ENCODE results near the gene ZDHHC19.

Gene ZDHHC19

DNA sequence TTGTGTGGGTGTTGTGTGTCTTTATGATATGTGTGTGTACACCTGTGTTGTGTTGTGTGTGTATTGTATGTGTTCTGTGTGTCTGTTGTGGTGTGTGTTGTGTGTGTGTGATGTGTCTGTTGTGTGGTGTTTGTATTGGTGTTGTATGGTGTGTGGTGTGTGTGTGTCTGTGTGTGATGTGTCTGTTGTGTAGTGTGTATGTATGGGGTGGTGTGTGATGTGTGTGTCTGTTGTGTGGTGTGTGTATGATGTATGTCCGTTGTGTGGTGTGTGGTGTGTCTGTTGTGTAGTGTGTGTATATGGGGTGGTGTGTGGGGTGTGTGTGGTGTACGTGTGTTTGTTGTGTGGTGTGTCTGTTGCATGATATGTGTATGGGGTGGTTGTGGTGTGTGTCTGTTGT lies 46.6 kb downstream of the ZDHHC19 start (continued):
- TF ChIP-seq, protein P1, sequence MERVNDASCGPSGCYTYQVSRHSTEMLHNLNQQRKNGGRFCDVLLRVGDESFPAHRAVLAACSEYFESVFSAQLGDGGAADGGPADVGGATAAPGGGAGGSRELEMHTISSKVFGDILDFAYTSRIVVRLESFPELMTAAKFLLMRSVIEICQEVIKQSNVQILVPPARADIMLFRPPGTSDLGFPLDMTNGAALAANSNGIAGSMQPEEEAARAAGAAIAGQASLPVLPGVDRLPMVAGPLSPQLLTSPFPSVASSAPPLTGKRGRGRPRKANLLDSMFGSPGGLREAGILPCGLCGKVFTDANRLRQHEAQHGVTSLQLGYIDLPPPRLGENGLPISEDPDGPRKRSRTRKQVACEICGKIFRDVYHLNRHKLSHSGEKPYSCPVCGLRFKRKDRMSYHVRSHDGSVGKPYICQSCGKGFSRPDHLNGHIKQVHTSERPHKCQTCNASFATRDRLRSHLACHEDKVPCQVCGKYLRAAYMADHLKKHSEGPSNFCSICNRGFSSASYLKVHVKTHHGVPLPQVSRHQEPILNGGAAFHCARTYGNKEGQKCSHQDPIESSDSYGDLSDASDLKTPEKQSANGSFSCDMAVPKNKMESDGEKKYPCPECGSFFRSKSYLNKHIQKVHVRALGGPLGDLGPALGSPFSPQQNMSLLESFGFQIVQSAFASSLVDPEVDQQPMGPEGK (tag by site-specific recombination; IDR thresholded peaks at IDR 0.05) = no peak
- TF ChIP-seq ZNF677 (tag by site-specific recombination; IDR thresholded peaks at IDR 0.05) (no peak), ZNF175 (tag by site-specific recombination; IDR thresholded peaks at IDR 0.05) (no peak), OSR2 (tag by site-specific recombination; IDR thresholded peaks at IDR 0.05) (no peak), ZNF624 (tag by site-specific recombination; IDR thresholded peaks at IDR 0.05) (no peak), ZNF785 (tag by site-specific recombination; IDR thresholded peaks at IDR 0.05) (no peak; the same call in 1 of the 2 replicates), ZBTB7A (tag by site-specific recombination; IDR thresholded peaks at IDR 0.05; ENCODE audit: low read depth) (0 out of 2 replicates have a peak, but pooled peaks have one; percentile 63), ZNF670 (tag by site-specific recombination; IDR thresholded peaks at IDR 0.05; ENCODE audit: low read depth) (peak; percentile 95), ZNF2 (tag by site-specific recombination; IDR thresholded peaks at IDR 0.05) (peak; percentile 68; the same call in 1 of the 2 replicates), ZNF311 (tag by site-specific recombination; IDR thresholded peaks at IDR 0.05; ENCODE audit: borderline replicate concordance) (no peak), ZNF623 (tag by site-specific recombination; IDR thresholded peaks at IDR 0.05) (no peak), ZNF792 (tag by site-specific recombination; IDR thresholded peaks at IDR 0.05) (no peak), ZNF48 (tag by site-specific recombination; IDR thresholded peaks at IDR 0.05) (no peak), ZNF549 (tag by site-specific recombination; IDR thresholded peaks at IDR 0.05) (no peak), SP7 (tag by site-specific recombination; IDR thresholded peaks at IDR 0.05) (no peak), ZNF777 (tag by site-specific recombination; IDR thresholded peaks at IDR 0.05; ENCODE audit: borderline replicate concordance) (no peak), ZFP3 (tag by site-specific recombination; IDR thresholded peaks at IDR 0.05; ENCODE audit: low read depth) (no peak), ZNF133 (tag by site-specific recombination; IDR thresholded peaks at IDR 0.05) (no peak), ZNF274 (IDR thresholded peaks at IDR 0.05; ENCODE audit: low read length) (no peak), ZNF274 (tag by site-specific recombination; IDR thresholded peaks at IDR 0.05; ENCODE audit: borderline replicate concordance) (no peak), ZNF292 (tag by site-specific recombination; IDR thresholded peaks at IDR 0.05; ENCODE audit: borderline replicate concordance, low read depth) (no peak), MEIS1 (CRISPR knock-in tag; IDR thresholded peaks at IDR 0.05; ENCODE audit: borderline replicate concordance) (no peak), ZFP41 (tag by site-specific recombination; IDR thresholded peaks at IDR 0.05; ENCODE audit: borderline replicate concordance) (no peak), ZBTB17 (tag by site-specific recombination; IDR thresholded peaks at IDR 0.05) (no peak), ZNF341 (tag by site-specific recombination; IDR thresholded peaks at IDR 0.05; ENCODE audit: low read depth) (no peak)
- TF ChIP-seq, protein P2, sequence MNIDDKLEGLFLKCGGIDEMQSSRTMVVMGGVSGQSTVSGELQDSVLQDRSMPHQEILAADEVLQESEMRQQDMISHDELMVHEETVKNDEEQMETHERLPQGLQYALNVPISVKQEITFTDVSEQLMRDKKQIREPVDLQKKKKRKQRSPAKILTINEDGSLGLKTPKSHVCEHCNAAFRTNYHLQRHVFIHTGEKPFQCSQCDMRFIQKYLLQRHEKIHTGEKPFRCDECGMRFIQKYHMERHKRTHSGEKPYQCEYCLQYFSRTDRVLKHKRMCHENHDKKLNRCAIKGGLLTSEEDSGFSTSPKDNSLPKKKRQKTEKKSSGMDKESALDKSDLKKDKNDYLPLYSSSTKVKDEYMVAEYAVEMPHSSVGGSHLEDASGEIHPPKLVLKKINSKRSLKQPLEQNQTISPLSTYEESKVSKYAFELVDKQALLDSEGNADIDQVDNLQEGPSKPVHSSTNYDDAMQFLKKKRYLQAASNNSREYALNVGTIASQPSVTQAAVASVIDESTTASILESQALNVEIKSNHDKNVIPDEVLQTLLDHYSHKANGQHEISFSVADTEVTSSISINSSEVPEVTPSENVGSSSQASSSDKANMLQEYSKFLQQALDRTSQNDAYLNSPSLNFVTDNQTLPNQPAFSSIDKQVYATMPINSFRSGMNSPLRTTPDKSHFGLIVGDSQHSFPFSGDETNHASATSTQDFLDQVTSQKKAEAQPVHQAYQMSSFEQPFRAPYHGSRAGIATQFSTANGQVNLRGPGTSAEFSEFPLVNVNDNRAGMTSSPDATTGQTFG (tag by site-specific recombination; IDR thresholded peaks at IDR 0.05; ENCODE audit: borderline replicate concordance) = no peak
- TF ChIP-seq, protein P3, sequence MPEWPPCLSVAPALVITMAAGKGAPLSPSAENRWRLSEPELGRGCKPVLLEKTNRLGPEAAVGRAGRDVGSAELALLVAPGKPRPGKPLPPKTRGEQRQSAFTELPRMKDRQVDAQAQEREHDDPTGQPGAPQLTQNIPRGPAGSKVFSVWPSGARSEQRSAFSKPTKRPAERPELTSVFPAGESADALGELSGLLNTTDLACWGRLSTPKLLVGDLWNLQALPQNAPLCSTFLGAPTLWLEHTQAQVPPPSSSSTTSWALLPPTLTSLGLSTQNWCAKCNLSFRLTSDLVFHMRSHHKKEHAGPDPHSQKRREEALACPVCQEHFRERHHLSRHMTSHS (tag by site-specific recombination; IDR thresholded peaks at IDR 0.05) = 0 out of 2 replicates have a peak, but pooled peaks have one; percentile 60
- TF ChIP-seq, protein P4, sequence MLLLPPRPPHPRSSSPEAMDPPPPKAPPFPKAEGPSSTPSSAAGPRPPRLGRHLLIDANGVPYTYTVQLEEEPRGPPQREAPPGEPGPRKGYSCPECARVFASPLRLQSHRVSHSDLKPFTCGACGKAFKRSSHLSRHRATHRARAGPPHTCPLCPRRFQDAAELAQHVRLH (tag by site-specific recombination; IDR thresholded peaks at IDR 0.05) = no peak
- TF ChIP-seq, protein P5, sequence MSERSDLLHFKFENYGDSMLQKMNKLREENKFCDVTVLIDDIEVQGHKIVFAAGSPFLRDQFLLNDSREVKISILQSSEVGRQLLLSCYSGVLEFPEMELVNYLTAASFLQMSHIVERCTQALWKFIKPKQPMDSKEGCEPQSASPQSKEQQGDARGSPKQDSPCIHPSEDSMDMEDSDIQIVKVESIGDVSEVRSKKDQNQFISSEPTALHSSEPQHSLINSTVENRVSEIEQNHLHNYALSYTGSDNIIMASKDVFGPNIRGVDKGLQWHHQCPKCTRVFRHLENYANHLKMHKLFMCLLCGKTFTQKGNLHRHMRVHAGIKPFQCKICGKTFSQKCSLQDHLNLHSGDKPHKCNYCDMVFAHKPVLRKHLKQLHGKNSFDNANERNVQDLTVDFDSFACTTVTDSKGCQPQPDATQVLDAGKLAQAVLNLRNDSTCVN (tag by site-specific recombination; optimal IDR thresholded peaks at IDR 0.05) = peak; percentile 10
- TF ChIP-seq, protein P6, sequence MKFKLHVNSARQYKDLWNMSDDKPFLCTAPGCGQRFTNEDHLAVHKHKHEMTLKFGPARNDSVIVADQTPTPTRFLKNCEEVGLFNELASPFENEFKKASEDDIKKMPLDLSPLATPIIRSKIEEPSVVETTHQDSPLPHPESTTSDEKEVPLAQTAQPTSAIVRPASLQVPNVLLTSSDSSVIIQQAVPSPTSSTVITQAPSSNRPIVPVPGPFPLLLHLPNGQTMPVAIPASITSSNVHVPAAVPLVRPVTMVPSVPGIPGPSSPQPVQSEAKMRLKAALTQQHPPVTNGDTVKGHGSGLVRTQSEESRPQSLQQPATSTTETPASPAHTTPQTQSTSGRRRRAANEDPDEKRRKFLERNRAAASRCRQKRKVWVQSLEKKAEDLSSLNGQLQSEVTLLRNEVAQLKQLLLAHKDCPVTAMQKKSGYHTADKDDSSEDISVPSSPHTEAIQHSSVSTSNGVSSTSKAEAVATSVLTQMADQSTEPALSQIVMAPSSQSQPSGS (tag by site-specific recombination; IDR thresholded peaks at IDR 0.05; ENCODE audit: low read depth) = no peak
- TF ChIP-seq, protein P7, sequence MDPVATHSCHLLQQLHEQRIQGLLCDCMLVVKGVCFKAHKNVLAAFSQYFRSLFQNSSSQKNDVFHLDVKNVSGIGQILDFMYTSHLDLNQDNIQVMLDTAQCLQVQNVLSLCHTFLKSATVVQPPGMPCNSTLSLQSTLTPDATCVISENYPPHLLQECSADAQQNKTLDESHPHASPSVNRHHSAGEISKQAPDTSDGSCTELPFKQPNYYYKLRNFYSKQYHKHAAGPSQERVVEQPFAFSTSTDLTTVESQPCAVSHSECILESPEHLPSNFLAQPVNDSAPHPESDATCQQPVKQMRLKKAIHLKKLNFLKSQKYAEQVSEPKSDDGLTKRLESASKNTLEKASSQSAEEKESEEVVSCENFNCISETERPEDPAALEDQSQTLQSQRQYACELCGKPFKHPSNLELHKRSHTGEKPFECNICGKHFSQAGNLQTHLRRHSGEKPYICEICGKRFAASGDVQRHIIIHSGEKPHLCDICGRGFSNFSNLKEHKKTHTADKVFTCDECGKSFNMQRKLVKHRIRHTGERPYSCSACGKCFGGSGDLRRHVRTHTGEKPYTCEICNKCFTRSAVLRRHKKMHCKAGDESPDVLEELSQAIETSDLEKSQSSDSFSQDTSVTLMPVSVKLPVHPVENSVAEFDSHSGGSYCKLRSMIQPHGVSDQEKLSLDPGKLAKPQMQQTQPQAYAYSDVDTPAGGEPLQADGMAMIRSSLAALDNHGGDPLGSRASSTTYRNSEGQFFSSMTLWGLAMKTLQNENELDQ (tag by site-specific recombination; IDR thresholded peaks at IDR 0.05; ENCODE audit: low read depth) = no peak

Measured in HEK293 (cell line).